Activated CD4-positive, CD25-positive, alpha-beta regulatory T cell treated with anti-CD3 and anti-CD28 coated beads, Interleukin-2, amount 50 U/mL, for 72 hours (primary cell): Measurements from ENCODE around the gene CYP2R1.
"Not testable (repeated sequence)": the region's sequence is repeated elsewhere in the genome, so short reads cannot be mapped to it uniquely, and the experiment has no call there.

Experiments
- DNase-seq: peaks from one replicate; pipeline ENCODE4 v3.0.0; 2021

CYP2R1 gene

GRCh38 chr11:14891143-14892035 lies 642 bp downstream of the CYP2R1 start:
- DNase-seq = peak; percentile 81

GRCh38 chr11:14886513-14886912 lies 5.5 kb downstream of the CYP2R1 start:
- DNase-seq = no peak

DNA sequence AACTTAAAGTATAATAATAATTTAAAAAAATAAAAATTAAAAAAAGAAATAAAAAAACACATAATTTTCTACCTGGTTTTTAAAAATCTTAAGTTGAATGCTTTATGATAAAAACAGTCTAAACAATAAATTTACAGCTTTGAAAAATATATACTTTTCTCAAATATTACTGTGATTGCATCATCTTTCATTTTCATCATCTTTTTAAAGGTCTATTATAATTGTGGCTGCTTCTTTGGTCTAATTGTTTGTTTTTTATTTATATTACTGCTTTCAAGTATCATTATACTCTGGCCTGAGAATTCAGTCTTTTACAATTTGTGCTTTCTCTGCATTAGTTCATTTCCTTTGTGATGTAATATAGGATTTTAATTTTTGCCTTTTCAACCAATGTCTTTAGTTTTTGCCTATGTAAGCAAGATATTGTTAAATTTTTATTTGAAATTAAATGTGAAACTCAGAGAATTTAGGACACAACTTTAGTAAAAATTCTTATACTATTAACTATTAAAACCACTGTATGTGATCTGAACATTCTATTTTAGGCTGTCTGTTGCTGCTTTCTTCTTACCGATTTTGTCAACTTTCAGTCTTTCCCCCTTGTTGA lies 7.3 kb downstream of the CYP2R1 start:
- DNase-seq = no peak

DNA sequence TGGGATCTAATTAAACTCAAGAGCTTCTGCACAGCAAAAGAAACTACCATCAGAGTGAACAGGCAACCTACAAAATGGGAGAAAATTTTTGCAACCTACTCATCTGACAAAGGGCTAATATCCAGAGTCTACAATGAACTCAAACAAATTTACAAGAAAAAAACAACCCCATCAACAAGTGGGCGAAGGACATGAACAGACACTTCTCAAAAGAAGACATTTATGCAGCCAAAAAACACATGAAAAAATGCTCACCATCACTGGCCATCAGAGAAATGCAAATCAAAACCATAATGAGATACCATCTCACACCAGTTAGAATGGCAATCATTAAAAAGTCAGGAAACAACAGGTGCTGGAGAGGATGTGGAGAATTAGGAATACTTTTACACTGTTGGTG lies 8.3 kb downstream of the CYP2R1 start:
- not testable (repeated sequence) for DNase-seq

- no peak for DNase-seq
These were observed 9.8 kb downstream of the CYP2R1 start for GRCh38 chr11:14882196-14882595.

- no peak for DNase-seq
These were observed 10.3 kb downstream of the CYP2R1 start for GRCh38 chr11:14881576-14882193.

DNA sequence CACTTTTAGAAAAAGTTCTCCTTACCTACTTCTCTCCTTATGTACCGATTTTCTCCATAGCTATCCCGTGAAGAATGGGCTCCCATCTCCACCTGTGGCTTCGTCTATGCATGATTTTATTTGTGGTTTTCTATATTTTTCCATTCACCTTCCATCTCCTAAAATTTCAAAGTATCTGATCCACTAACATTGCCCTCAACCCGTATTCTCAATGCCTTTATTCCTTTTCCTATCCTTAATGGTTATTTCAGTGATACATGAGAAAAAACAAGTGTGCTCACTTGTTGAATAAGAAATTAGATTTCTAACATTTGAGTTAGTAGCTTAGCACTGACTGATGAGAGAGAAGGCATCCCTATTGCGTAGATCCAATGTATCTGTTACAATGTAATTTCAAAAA lies 16.9 kb downstream of the CYP2R1 start:
- no peak for DNase-seq

- no peak for DNase-seq
These were observed 18.4 kb downstream of the CYP2R1 start for GRCh38 chr11:14873632-14874031.

GRCh38 chr11:14872032-14872431 lies 20.0 kb downstream of the CYP2R1 start:
- no peak for DNase-seq

DNA sequence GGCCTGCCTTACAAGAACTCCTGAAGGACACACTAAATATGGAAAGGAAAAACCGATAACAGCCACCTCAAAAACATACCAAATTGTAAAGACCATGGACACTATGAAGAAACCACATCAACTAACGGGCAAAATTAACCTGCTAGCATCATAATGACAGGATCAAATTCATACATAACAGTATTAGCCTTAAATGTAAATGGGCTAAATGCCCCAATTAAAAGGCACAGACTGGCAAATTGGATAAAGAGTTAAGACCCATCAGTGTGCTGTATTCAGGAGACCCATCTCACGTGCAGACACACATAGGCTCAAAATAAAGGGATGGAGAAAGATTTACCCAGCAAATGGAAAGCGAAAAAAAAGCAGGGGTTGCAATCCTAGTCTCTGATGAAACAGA lies 28.3 kb downstream of the CYP2R1 start:
- not testable (repeated sequence) for DNase-seq

- no peak for DNase-seq
These were observed 30.4 kb downstream of the CYP2R1 start for GRCh38 chr11:14861680-14862079.

- DNase-seq = no peak
These were observed 31.5 kb downstream of the CYP2R1 start for GRCh38 chr11:14860511-14860910.

GRCh38 chr11:14858404-14858803 lies 33.6 kb downstream of the CYP2R1 start:
- no peak for DNase-seq

DNA sequence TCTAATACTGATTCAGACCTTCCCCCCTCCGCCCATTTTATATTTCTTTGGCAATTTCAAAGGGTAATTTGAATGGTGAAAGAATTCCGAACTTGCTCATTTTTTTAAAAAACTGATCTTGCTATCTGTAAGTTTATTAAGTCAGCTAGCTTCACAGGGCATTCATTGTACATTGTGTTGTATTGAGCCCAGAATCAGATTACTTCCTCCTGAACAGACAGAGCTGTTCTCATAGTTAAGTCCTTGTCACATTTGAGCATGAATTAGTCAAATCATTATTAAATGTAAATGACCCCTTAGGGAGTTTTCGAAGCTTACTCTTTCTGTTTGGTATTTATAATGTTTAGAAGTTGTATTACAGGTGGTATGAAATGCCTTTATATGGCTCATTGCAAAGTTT lies 34.4 kb downstream of the CYP2R1 start:
- DNase-seq = no peak

DNA sequence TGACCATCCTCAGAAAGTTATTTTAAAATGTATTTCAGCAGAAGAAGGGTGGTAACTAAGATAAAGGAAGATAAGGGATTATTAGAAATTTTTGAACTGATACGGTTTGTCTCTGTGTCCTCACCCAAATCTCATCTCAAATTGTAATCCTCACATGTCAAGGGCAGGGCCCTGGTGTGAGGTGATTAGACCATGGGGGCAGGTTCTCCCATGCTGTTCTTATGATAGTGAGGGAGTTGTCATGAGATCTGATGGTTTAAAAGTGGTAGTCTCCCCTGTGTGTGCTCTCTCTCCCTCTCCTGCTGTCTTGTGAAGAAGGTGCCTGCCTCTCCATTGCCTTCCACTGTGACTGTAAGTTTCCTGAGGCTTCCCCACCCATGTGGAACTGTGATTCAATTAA lies 36.1 kb downstream of the CYP2R1 start:
- DNase-seq = no peak

DNA sequence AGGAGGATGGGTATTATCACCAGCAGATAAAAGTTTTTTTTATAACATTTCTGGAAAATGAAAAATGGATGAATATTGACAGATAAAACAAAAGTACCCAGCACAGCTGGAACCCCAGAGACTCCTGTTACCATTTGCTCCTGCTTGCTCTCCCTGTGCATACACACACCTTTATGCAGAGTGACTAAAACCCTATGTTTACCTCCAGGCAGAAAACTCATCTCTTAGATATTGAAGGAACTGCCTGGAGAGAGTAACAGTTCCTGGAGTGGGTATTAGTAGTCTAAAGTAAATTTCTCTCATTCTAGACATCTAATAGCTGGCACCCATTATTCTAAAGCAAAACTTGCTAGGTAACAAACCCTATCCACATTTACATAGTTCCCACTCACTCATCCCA lies 38.0 kb downstream of the CYP2R1 start:
- DNase-seq = no peak

DNA sequence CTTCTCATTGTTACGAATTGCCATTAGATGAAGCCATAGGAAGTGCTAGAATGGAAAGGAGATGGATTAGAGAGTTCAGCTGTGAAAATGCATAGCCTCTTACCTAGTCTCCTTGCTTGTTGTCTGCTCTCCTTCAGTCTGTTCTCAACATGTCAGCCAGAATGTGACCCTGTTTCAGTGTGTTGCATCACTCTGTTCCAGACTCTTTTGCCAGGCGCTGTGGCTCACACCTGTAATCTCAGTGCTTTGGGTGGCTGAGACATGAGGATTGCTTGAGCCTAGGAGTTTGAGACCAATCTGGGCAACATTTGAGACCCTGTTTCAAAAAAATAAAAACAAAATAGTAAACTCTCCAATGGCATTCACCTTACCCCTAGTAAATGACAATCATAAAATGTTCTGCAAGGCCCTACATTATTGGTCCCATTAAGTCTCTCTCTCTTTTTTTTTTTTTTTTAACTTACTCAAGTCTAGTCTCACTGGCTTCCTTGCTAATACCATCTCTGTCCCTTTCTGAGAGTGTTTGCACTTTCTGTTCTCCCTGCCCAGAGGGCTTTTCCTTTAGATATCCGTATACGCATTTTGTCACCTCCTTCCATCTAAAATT lies 39.4 kb downstream of the CYP2R1 start:
- DNase-seq = no peak

DNA sequence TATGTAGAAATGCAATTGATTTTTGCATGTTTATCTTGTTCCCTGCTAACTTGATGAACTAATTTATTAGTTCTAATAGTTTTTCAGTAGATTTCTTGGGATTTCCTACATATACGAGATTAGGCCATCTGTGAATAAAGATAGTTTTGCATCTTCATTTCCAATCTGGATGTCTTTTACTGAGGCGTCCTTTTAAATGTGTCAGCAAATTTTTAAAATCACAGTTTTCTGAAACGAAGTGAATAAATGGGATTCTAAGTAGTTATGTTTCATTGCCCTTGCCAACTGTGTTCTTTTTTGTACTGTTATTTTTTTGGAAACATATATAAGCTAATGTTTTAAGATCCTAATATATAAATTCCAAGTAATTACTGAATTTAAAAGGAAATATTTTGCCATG lies 50.0 kb downstream of the CYP2R1 start:
- DNase-seq = no peak

DNA sequence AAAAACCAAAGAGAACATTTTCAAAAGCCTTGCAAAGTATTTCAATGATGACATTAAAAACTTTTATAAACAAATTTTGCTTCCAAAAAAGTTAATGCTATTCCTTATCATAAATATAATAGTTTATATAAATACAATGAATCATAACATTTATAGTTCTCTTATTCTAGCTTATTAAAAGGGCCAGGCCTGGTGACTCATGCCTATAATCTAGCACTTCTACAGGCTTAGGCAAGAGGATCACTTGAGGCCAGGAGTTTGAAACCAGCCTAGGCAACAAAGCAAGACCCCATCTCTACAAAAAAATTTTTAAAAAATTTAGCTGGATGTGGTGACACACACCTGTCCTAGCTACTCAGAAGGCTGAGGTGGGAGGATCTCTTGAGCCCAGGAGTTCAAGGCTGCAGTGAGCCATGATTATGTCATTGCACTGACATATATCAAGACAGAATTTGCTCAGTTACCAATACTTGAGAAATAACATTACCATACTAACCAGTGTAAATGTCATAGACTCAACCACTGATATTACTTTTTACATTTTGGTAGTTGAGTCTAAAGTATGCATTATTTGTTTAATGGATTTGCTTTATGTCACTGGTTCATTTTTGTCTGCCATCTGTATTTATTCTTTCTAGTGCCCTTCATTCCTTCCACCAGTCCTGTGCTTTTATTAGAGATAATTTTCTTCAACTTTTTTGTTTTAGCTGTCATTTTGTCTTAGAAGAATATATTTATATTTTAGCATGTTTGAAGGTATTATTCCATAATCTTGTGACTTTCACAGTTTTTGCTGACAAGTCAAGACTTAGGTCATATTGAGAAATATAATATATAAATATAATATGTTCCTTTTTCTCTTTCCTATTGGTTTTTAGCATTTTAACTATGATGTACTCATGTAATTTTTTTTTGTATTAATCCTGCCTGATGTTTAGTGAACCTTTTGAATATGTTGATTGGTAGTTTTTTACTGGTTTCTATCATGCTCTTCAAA lies 56.2 kb downstream of the CYP2R1 start:
- no peak for DNase-seq
